SU-DHL-6 (cell line): ENCODE measurements around the gene SLC25A26.

Experiments used
- CTCF ChIP-seq: fragments of 200-600 bp; sonication (generic); IDR thresholded peaks from one replicate; pipeline ENCODE4 v1.5.1; 2017; ENCODE audit warnings: antibody characterized with exemption, mild to moderate bottlenecking, low read length, moderate library complexity; ENCODE audit not compliant: insufficient read depth, poor library complexity, severe bottlenecking
- EZH2phosphoT487 ChIP-seq: fragments of 200-600 bp; sonication (generic), shearing (Covaris generic); conservative IDR thresholded peaks from 2 replicates; pipeline ENCODE4 v1.6.1; 2018; ENCODE audit warnings: mild to moderate bottlenecking, antibody characterized with exemption, low read length, moderate library complexity, mixed read lengths

GRCh38 chr3:66320390-66320789 lies 99.6 kb downstream of the SLC25A26 start:
- TF ChIP-seq CTCF (no peak), EZH2phosphoT487 (no peak)
